ENCODE measurements around the gene PIK3AP1. TPM values are rescaled to one million over a fixed set of nuclear protein-coding genes. Genes with fewer than 3 reads are reported as not detected.

PIK3AP1 gene
- total and polyA plus RNA-seq, 2 of the 8 experiments (the other 6 are each of a cell fraction or from before 2014, with no cell fraction given) = 1.9 to 4.5 TPM

GRCh38 chr10:96704563-96704962, 15.8 kb downstream of the PIK3AP1 start:
- H3K4ac ChIP-seq (replicated peaks; ENCODE audit: insufficient read length, low read depth, low read length) = no peak overlapping the region
- DNase-seq (ENCODE audit: low read depth in 1 of 2, low spot score in 2 of 2) = no peak
- H2AK5ac ChIP-seq (ENCODE audit: low read depth, low read length) = no peak overlapping the region
- no peaks in the 10 kb centered on the region for H3K23me2 ChIP-seq (ENCODE audit: low read depth, low read length)
- H2BK5ac ChIP-seq (ENCODE audit: low read depth, low read length) = no peak overlapping the region
- no peak overlapping the region for H2AFZ ChIP-seq (ENCODE audit: low read length)
- no peak overlapping the region for H2BK20ac ChIP-seq (ENCODE audit: low read length)
- TF ChIP-seq TAF7 (optimal IDR thresholded peaks at IDR 0.05; ENCODE audit: borderline replicate concordance, low read depth, low read length) (no peak), NANOG (IDR thresholded peaks at IDR 0.05; ENCODE audit: insufficient read depth, low read depth, low read length, poor library complexity, severe bottlenecking) (no peak), CHD2 (IDR thresholded peaks at IDR 0.05; ENCODE audit: low read length) (no peak), RNF2 (IDR thresholded peaks at IDR 0.05; ENCODE audit: borderline replicate concordance, low read depth, low read length, missing control alignments, poor library complexity, severe bottlenecking) (no peak), PHF8 (conservative IDR thresholded peaks at IDR 0.05; ENCODE audit: low read depth, low read length) (no peak), EP300 (IDR thresholded peaks at IDR 0.05; ENCODE audit: borderline replicate concordance in 1 of 2, low read depth in 2 of 2, low read length in 2 of 2) (no peak), HDAC6 (IDR thresholded peaks at IDR 0.05; ENCODE audit: low read depth, low read length) (no peak), FOSL1 (IDR thresholded peaks at IDR 0.05; ENCODE audit: insufficient read depth, low read depth, low read length) (no peak)
- TF ChIP-seq, protein P1, sequence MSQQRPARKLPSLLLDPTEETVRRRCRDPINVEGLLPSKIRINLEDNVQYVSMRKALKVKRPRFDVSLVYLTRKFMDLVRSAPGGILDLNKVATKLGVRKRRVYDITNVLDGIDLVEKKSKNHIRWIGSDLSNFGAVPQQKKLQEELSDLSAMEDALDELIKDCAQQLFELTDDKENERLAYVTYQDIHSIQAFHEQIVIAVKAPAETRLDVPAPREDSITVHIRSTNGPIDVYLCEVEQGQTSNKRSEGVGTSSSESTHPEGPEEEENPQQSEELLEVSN (IDR thresholded peaks at IDR 0.05) = no peak
- H4K20me1 ChIP-seq (replicated peaks in 1 of 2; ENCODE audit: control insufficient read depth in 1 of 2, insufficient read depth in 2 of 2, low read length in 2 of 2) = no peaks in the 10 kb centered on the region
- H3K14ac ChIP-seq (ENCODE audit: insufficient read length) = no peak overlapping the region
- H3K56ac ChIP-seq (replicated peaks; ENCODE audit: insufficient read length, low read depth, low read length) = no peak overlapping the region
- no peak overlapping the region for H2BK15ac ChIP-seq (ENCODE audit: low read length)
- no peak overlapping the region for H2BK12ac ChIP-seq (ENCODE audit: low read depth, low read length)
- ChIA-PET POLR2A (ENCODE audit: partially characterized antibody) (no interaction called here), CTCF (ENCODE audit: partially characterized antibody) (interaction anchor here (1.0 to 1.2 kb wide), 4 partner anchors 12 to 191 kb away, joined by 3 to 6 read pairs (median 3); partner anchors contain the start of gene TLL2)
- no peaks in the 10 kb centered on the region for H3K79me1 ChIP-seq (ENCODE audit: low read depth, low read length)
- H3K79me2 ChIP-seq (ENCODE audit: control insufficient read depth in 1 of 2, insufficient read depth in 2 of 2, low read length in 2 of 2) = no peaks in the 10 kb centered on the region
- no peak overlapping the region for H4K91ac ChIP-seq (replicated peaks; ENCODE audit: insufficient read length, low read length)
- no peak overlapping the region for H3K27ac ChIP-seq (ENCODE audit: low read depth, low read length)
- peaks cover 0 to 4% (median 1%) of the 10 kb centered on the region in 4 experiments; a peak in 2 of 7 replicates for H3K4me1 ChIP-seq (replicated peaks in 1 of 4; ENCODE audit: control insufficient read depth in 3 of 4, insufficient read depth in 4 of 4, low read length in 3 of 4)
- no peak for FAIRE-seq
- H3K4me3 ChIP-seq (ENCODE audit: extremely low read depth in 1 of 4, insufficient read depth in 2 of 4, low read depth in 3 of 4, low read length in 4 of 4) = no peak overlapping the region
- no peak overlapping the region for H2BK120ac ChIP-seq (replicated peaks; ENCODE audit: low read depth, low read length)
- no peaks in the 10 kb centered on the region for H3K9me3 ChIP-seq (ENCODE audit: insufficient read depth in 2 of 2, low read depth in 1 of 2, low read length in 1 of 2)
- H3K9ac ChIP-seq (replicated peaks in 1 of 4; ENCODE audit: extremely low read depth in 1 of 4, low read depth in 3 of 4, low read length in 3 of 4) = no peak overlapping the region
- H3K27me3 ChIP-seq (replicated peaks in 1 of 4; ENCODE audit: control insufficient read depth in 3 of 4, extremely low read depth in 1 of 4, insufficient read depth in 3 of 4, low read length in 3 of 4) = no peaks in the 10 kb centered on the region
- H4K5ac ChIP-seq (ENCODE audit: insufficient read length, low read depth, low read length) = no peak overlapping the region
- H3K18ac ChIP-seq (ENCODE audit: extremely low read depth, low read length) = no peak overlapping the region
- no peak overlapping the region for H4K8ac ChIP-seq (ENCODE audit: extremely low read depth, insufficient read depth, low read length)
- no peak overlapping the region for H3K4me2 ChIP-seq (ENCODE audit: insufficient read depth in 1 of 2, low read depth in 2 of 2, low read length in 2 of 2)
- WGBS, 2 experiments (ENCODE audit: extremely low coverage in 1 of 2, insufficient coverage in 1 of 2, insufficient read length in 1 of 2, insufficient replicate concordance in 2 of 2, low coverage in 1 of 2, low lambda C conversion rate in 2 of 2, missing lambda C conversion rate in 1 of 2) = 95% methylated on average over 4 of the region's 4 CpGs; no CpG with 5 or more reads in 1 of the 2 experiments
- no peaks in the 10 kb centered on the region for H3K36me3 ChIP-seq (ENCODE audit: control insufficient read depth in 2 of 4, insufficient read depth in 4 of 4, low read length in 3 of 4)
- no peak overlapping the region for H3K23ac ChIP-seq (ENCODE audit: insufficient read length)

Data from H1 (cell line).